DOHH2 (cell line): Measurements from ENCODE around the gene KRTDAP.
"Not testable (repeated sequence)": the region's sequence is repeated elsewhere in the genome, so short reads cannot be mapped to it uniquely, and the experiment has no call there.

Experiments used
- H3F3A ChIP-seq: fragments of 200-600 bp; sonication (generic), shearing (Covaris generic); 2 replicates; pipeline ENCODE4 v1.6.0; 2016; ENCODE audit warnings: antibody characterized with exemption, mild to moderate bottlenecking; ENCODE audit not compliant: control insufficient read depth, insufficient read depth
- H3K27ac ChIP-seq: fragments of 200-600 bp; sonication (generic); 2 replicates; pipeline ENCODE4 v1.5.1; 2014; ENCODE audit warnings: low read depth, mild to moderate bottlenecking, low read length, moderate library complexity
- H3K27me3 ChIP-seq: fragments of 200-600 bp; sonication (generic); 2 replicates; pipeline ENCODE4 v1.6.1; 2014; ENCODE audit warnings: mild to moderate bottlenecking, low read length, mixed read lengths; ENCODE audit not compliant: control insufficient read depth
- H3K36me3 ChIP-seq: fragments of 200-600 bp; sonication (generic); 2 replicates; pipeline ENCODE4 v1.6.1; 2014; ENCODE audit warnings: mild to moderate bottlenecking, low read length, moderate library complexity, mixed read lengths; ENCODE audit not compliant: control insufficient read depth
- H3K4me1 ChIP-seq: fragments of 200-600 bp; sonication (generic); 2 replicates; pipeline ENCODE4 v1.6.1; 2014; ENCODE audit warnings: mild to moderate bottlenecking, low read length, mixed read lengths; ENCODE audit not compliant: control insufficient read depth
- H3K4me2 ChIP-seq: fragments of 200-600 bp; sonication (generic); 2 replicates; pipeline ENCODE4 v1.6.0; 2014; ENCODE audit warnings: mild to moderate bottlenecking, low read length, moderate library complexity
- H3K4me3 ChIP-seq: fragments of 200-600 bp; sonication (generic); 2 replicates; pipeline ENCODE4 v1.5.1; 2014; ENCODE audit warnings: mild to moderate bottlenecking, low read length, mixed read lengths
- H3K79me2 ChIP-seq: fragments of 200-600 bp; sonication (generic); 2 replicates; pipeline ENCODE4 v1.6.1; 2014; ENCODE audit warnings: mild to moderate bottlenecking, low read length, mixed read lengths; ENCODE audit not compliant: control insufficient read depth
- H3K9me2 ChIP-seq: fragments of 200-600 bp; sonication (generic); replicated peaks from 2 replicates; pipeline ENCODE4 v1.6.1; 2014; ENCODE audit warnings: mild to moderate bottlenecking, low read length, mixed read lengths; ENCODE audit not compliant: control insufficient read depth
- H3K9me3 ChIP-seq: fragments of 200-600 bp; sonication (generic); 2 replicates; pipeline ENCODE4 v1.6.1; 2014; ENCODE audit warnings: antibody characterized with exemption, low read length, mixed read lengths; ENCODE audit not compliant: control insufficient read depth, insufficient read depth
- H4K20me1 ChIP-seq: fragments of 200-600 bp; sonication (generic); 2 replicates; pipeline ENCODE4 v1.6.0; 2014; ENCODE audit warnings: low read depth, mild to moderate bottlenecking, antibody characterized with exemption, low read length, moderate library complexity; ENCODE audit not compliant: control insufficient read depth, insufficient read depth
- CTCF ChIP-seq: fragments of 200-600 bp; sonication (generic); IDR thresholded peaks from one replicate; pipeline ENCODE4 v1.5.1; 2014; ENCODE audit warnings: antibody characterized with exemption, mild to moderate bottlenecking, low read depth, low read length; ENCODE audit not compliant: poor library complexity, severe bottlenecking
- EZH2phosphoT487 ChIP-seq: fragments of 200-600 bp; sonication (generic); IDR thresholded peaks from 2 replicates; pipeline ENCODE4 v1.6.1; 2017; ENCODE audit warnings: borderline replicate concordance, mild to moderate bottlenecking, antibody characterized with exemption, low read length, moderate library complexity, mixed read lengths

The KRTDAP gene

GRCh38 chr19:35468637-35469036 lies 21.6 kb downstream of the KRTDAP start:
- Histone ChIP-seq H3K4me2 (no peak overlapping the region), H3K9me2 (no peaks in the 10 kb centered on the region), H3K27ac (no peak overlapping the region), H4K20me1 (peaks cover 2% of the 10 kb centered on the region; the same call in 1 of the 2 replicates), H3K27me3 (peaks cover 63% of the 10 kb centered on the region), H3K36me3 (no peaks in the 10 kb centered on the region), H3K9me3 (no peaks in the 10 kb centered on the region), H3K4me1 (peaks cover 5% of the 10 kb centered on the region), H3K79me2 (no peaks in the 10 kb centered on the region), H3K4me3 (no peak overlapping the region), H3F3A (no peaks in the 10 kb centered on the region)
- TF ChIP-seq EZH2phosphoT487 (no peak), CTCF (peak; percentile 74)

GRCh38 chr19:35466259-35466658 lies 24.0 kb downstream of the KRTDAP start:
- peaks cover 8% of the 10 kb centered on the region for H3F3A ChIP-seq
- no peak overlapping the region for H3K4me2 ChIP-seq
- peaks cover 55% of the 10 kb centered on the region for H3K27me3 ChIP-seq
- H3K79me2 ChIP-seq = no peaks in the 10 kb centered on the region
- no peak overlapping the region for H3K4me3 ChIP-seq
- H3K9me2 ChIP-seq = no peaks in the 10 kb centered on the region
- peaks cover 25% of the 10 kb centered on the region for H3K4me1 ChIP-seq
- peaks cover 4% of the 10 kb centered on the region; the same call in 1 of the 2 replicates for H4K20me1 ChIP-seq
- TF ChIP-seq CTCF = no peak
- no peak for TF ChIP-seq EZH2phosphoT487
- no peaks in the 10 kb centered on the region for H3K9me3 ChIP-seq
- H3K36me3 ChIP-seq = no peaks in the 10 kb centered on the region
- no peak overlapping the region for H3K27ac ChIP-seq

- Histone ChIP-seq H3K27ac (peak overlapping the region; percentile 50), H4K20me1 (peaks cover 11% of the 10 kb centered on the region; the same call in 1 of the 2 replicates), H3K4me1 (peaks cover 43% of the 10 kb centered on the region), H3K27me3 (peaks cover 75% of the 10 kb centered on the region), H3K4me2 (peak overlapping the region; percentile 53)
- not testable (repeated sequence) for H3K9me2 ChIP-seq, H3K9me3 ChIP-seq, H3F3A ChIP-seq, H3K4me3 ChIP-seq, H3K79me2 ChIP-seq, H3K36me3 ChIP-seq
Observed at GRCh38 chr19:35462956-35463355, 27.3 kb downstream of the KRTDAP start.

- peaks cover 8% of the 10 kb centered on the region for H3F3A ChIP-seq
- no peaks in the 10 kb centered on the region for H3K9me3 ChIP-seq
- H3K4me2 ChIP-seq = peak overlapping the region; percentile 53
- H3K36me3 ChIP-seq = no peaks in the 10 kb centered on the region
- H3K9me2 ChIP-seq = no peaks in the 10 kb centered on the region
- H3K4me3 ChIP-seq = peak overlapping the region; percentile 18; the same call in 1 of the 2 replicates
- TF ChIP-seq EZH2phosphoT487 (peak; percentile 75; the same call in 1 of the 2 replicates), CTCF (no peak)
- peaks cover 43% of the 10 kb centered on the region for H3K4me1 ChIP-seq
- no peaks in the 10 kb centered on the region for H3K79me2 ChIP-seq
- peaks cover 11% of the 10 kb centered on the region; the same call in 1 of the 2 replicates for H4K20me1 ChIP-seq
- peak overlapping the region; percentile 50 for H3K27ac ChIP-seq
- H3K27me3 ChIP-seq = peaks cover 75% of the 10 kb centered on the region
Observed at GRCh38 chr19:35462476-35462953, 27.7 kb downstream of the KRTDAP start.

- H3K4me2 ChIP-seq, H3K4me3 ChIP-seq: not testable (repeated sequence)
Observed at GRCh38 chr19:35461788-35462187, 28.5 kb downstream of the KRTDAP start.

More at GRCh38 chr19:35461788-35462187, 28.5 kb downstream of the KRTDAP start:
- Histone ChIP-seq H3K27me3 (peaks cover 75% of the 10 kb centered on the region), H3K4me1 (peaks cover 43% of the 10 kb centered on the region), H4K20me1 (peaks cover 11% of the 10 kb centered on the region; the same call in 1 of the 2 replicates)
- H3K79me2 ChIP-seq, H3F3A ChIP-seq, H3K9me3 ChIP-seq, H3K27ac ChIP-seq, H3K9me2 ChIP-seq, H3K36me3 ChIP-seq: not testable (repeated sequence)
